ENCODE data around the gene MED6.

GRCh38 chr14:70640938-70641547, 40.6 kb upstream of the MED6 start:
- TF ChIP-seq CTCF (IDR thresholded peaks at IDR 0.05): no peak
- TF ChIP-seq POLR2A (IDR thresholded peaks at IDR 0.05): no peak
